SK-N-SH (cell line): Measurements from ENCODE around the gene MAGI2. TPM values are rescaled to one million over a fixed set of nuclear protein-coding genes. Genes with fewer than 3 reads are reported as not detected.

Experiments used
- CTCF ChIA-PET: fragments of 300-600, 350-600 bp; formaldehyde crosslinking; extraction: SDS; loops from one replicate; lab custom pipeline; 2021; lab: Yijun Ruan, JAX
- POLR2A ChIA-PET: fragments of 350-600 bp; sonication (Branson Sonifier 250); formaldehyde crosslinking; extraction: SDS; loops from one replicate; lab custom pipeline; 2020; ENCODE audit warnings: antibody characterized with exemption, inconsistent platforms; lab: Yijun Ruan, JAX
- DNase-seq: peaks from one replicate; pipeline ENCODE4 v3.0.0; 2012
- H2AFZ ChIP-seq: fragments of 200-600 bp; sonication (generic); 2 replicates; pipeline ENCODE4 v1.8.1; 2016; ENCODE audit warnings: antibody characterized with exemption, mild to moderate bottlenecking, low read depth
- H3F3A ChIP-seq: fragments of 200-600 bp; sonication (generic); replicated peaks from 2 replicates; pipeline ENCODE3; 2016; ENCODE audit warnings: antibody characterized with exemption, mild to moderate bottlenecking; ENCODE audit not compliant: insufficient read depth
- H3K27ac ChIP-seq, 2 experiments: fragments of 200-500 bp in 1 of 2; fragments of 200-600 bp in 1 of 2; sonication (Bioruptor generic) in 1 of 2; sonication (generic), shearing (Covaris generic) in 1 of 2; 2 replicates each; pipeline versions ENCODE4 v1.5.1 to v1.6.1; 2014 to 2016; ENCODE audit warnings: low read depth in 2 of 2, inconsistent platforms in 1 of 2, low read length in 1 of 2, mild to moderate bottlenecking in 1 of 2, mixed read lengths in 1 of 2
- H3K27me3 ChIP-seq: fragments of 200-600 bp; sonication (generic), shearing (Covaris generic); 2 replicates; pipeline ENCODE4 v1.6.1; 2016; ENCODE audit warnings: mixed run types; ENCODE audit not compliant: insufficient read depth
- H3K36me3 ChIP-seq, 2 experiments: fragments of 200-500 bp in 1 of 2; fragments of 200-600 bp in 1 of 2; sonication (Bioruptor generic) in 1 of 2; sonication (generic) in 1 of 2; replicated peaks in 1 of 2; 2 replicates each; pipeline versions ENCODE3 to v1.5.1; 2014 to 2016; ENCODE audit warnings: low read length in 1 of 2, mild to moderate bottlenecking in 1 of 2; ENCODE audit not compliant: insufficient read depth in 2 of 2, control insufficient read depth in 1 of 2
- H3K4me1 ChIP-seq, 2 experiments: fragments of 200-500 bp in 1 of 2; fragments of 200-600 bp in 1 of 2; sonication (Bioruptor generic) in 1 of 2; sonication (generic), shearing (Covaris generic) in 1 of 2; 2 replicates each; pipeline versions ENCODE4 v1.5.1 to v1.6.1; 2014 to 2016; ENCODE audit warnings: low read depth in 1 of 2, low read length in 1 of 2, mixed run types in 1 of 2; ENCODE audit not compliant: insufficient read depth in 2 of 2, control insufficient read depth in 1 of 2
- H3K4me2 ChIP-seq: fragments of 200-600 bp; sonication (generic), shearing (Covaris generic); 2 replicates; pipeline ENCODE4 v1.6.1; 2017; ENCODE audit warnings: mixed run types
- H3K4me3 ChIP-seq, 2 experiments: fragments of 200-500 bp in 1 of 2; fragments of 200-600 bp in 1 of 2; sonication (Bioruptor generic) in 1 of 2; sonication (generic), shearing (Covaris generic) in 1 of 2; 2 replicates each; pipeline versions ENCODE4 v1.5.1 to v1.8.1; 2014 to 2016; ENCODE audit warnings: low read depth in 2 of 2, inconsistent platforms in 1 of 2, low read length in 1 of 2, mild to moderate bottlenecking in 1 of 2, mixed read lengths in 1 of 2, moderate library complexity in 1 of 2
- H3K79me2 ChIP-seq: fragments of 200-600 bp; sonication (generic); 2 replicates; pipeline ENCODE4 v1.8.1; 2017; ENCODE audit warnings: mild to moderate bottlenecking; ENCODE audit not compliant: insufficient read depth
- H3K9ac ChIP-seq: fragments of 200-600 bp; sonication (generic); 2 replicates; pipeline ENCODE4 v1.6.1; 2017; ENCODE audit warnings: mixed run types
- H3K9me2 ChIP-seq: fragments of 200-600 bp; sonication (generic); 2 replicates; pipeline ENCODE4 v1.6.1; 2017; ENCODE audit warnings: mixed run types
- H3K9me3 ChIP-seq: fragments of 200-600 bp; sonication (generic); 2 replicates; pipeline ENCODE4 v1.6.1; 2017; ENCODE audit warnings: mixed run types, mild to moderate bottlenecking, moderate library complexity
- H4K20me1 ChIP-seq: fragments of 200-600 bp; sonication (generic); 2 replicates; pipeline ENCODE4 v1.6.1; 2017; ENCODE audit warnings: mild to moderate bottlenecking, mixed run types; ENCODE audit not compliant: insufficient read depth
- EZH2phosphoT487 ChIP-seq: fragments of 200-600 bp; sonication (generic); IDR thresholded peaks from 2 replicates; pipeline ENCODE4 v1.6.1; 2017; ENCODE audit warnings: low read depth, mixed run types, mild to moderate bottlenecking, antibody characterized with exemption, moderate library complexity, borderline replicate concordance
- FOSL2 ChIP-seq: IDR thresholded peaks from 2 replicates; pipeline ENCODE4 v1.4.0; 2012; ENCODE audit warnings: low read depth, mild to moderate bottlenecking, moderate library complexity, borderline replicate concordance
- FOXJ3 ChIP-seq: sonication (generic); formaldehyde crosslinking; IDR thresholded peaks from 2 replicates; pipeline ENCODE4 v1.5.1; 2020; ENCODE audit warnings: mild to moderate bottlenecking, missing genetic modification reagents
- GABPA ChIP-seq: IDR thresholded peaks from 2 replicates; pipeline ENCODE4 v1.4.0; 2012; ENCODE audit warnings: low read depth, mild to moderate bottlenecking
- IRF3 ChIP-seq: fragments of 150-350 bp; IDR thresholded peaks from 2 replicates; pipeline ENCODE4 v1.6.1; 2016; ENCODE audit warnings: mild to moderate bottlenecking, low read depth, low read length
- JUND ChIP-seq: IDR thresholded peaks from 2 replicates; pipeline ENCODE4 v1.4.0; 2012
- MAX ChIP-seq: IDR thresholded peaks from 2 replicates; pipeline ENCODE4 v1.4.0; 2012; ENCODE audit warnings: low read depth
- PBX3 ChIP-seq: IDR thresholded peaks from 2 replicates; pipeline ENCODE4; 2012
- POLR2AphosphoS5 ChIP-seq: IDR thresholded peaks from 2 replicates; pipeline ENCODE4 v1.6.1; 2012; ENCODE audit warnings: low read depth, low read length
- RCOR1 ChIP-seq: fragments of 150-350 bp; IDR thresholded peaks from 2 replicates; pipeline ENCODE4 v1.6.1; 2017; ENCODE audit warnings: antibody characterized with exemption, low read length
- USF1 ChIP-seq: IDR thresholded peaks from 2 replicates; pipeline ENCODE4 v1.4.0; 2012; ENCODE audit warnings: low read depth, borderline replicate concordance
- USF2 ChIP-seq: fragments of 150-350 bp; IDR thresholded peaks from 2 replicates; pipeline ENCODE4 v1.6.1; 2017; ENCODE audit warnings: antibody characterized with exemption, low read length, low read depth, borderline replicate concordance
- YY1 ChIP-seq: IDR thresholded peaks from 2 replicates; pipeline ENCODE4 v1.4.0; 2012; ENCODE audit warnings: low read depth, mild to moderate bottlenecking
- ZBTB33 ChIP-seq: IDR thresholded peaks from 2 replicates; pipeline ENCODE4 v1.4.0; 2012; ENCODE audit warnings: low read depth, borderline replicate concordance
- WGBS: methylation state at CpG from one replicate; pipeline ENCODE4 v1.1.6; 2017; ENCODE audit warnings: low lambda C conversion rate; 5-methylcytosine and 5-hydroxymethylcytosine counted together
- polyA plus RNA-seq, 3 experiments: library from polyadenylated mRNA; depleted of rRNA; stranded (reverse); fragments of >200 nt; gene quantifications; 2 replicates each; pipeline ENCODE4 v1.2.3, GENCODE V29; 2012

Gene MAGI2
- polyA plus RNA-seq, 1 of the 3 experiments (the other 2 are of a cell fraction), result 1.1 TPM

- no peak overlapping the region for H2AFZ ChIP-seq
- H3K79me2 ChIP-seq, result no peaks in the 10 kb centered on the region
- H3K27ac ChIP-seq, result no peak overlapping the region
- TF ChIP-seq MAX (no peak), USF2 (no peak), USF1 (no peak), ZBTB33 (no peak), FOSL2 (no peak), RCOR1 (no peak)
- no peaks in the 10 kb centered on the region for H3K9me2 ChIP-seq
- DNase-seq, result no peak
- H3K4me1 ChIP-seq, result peaks cover 0 to 14% of the 10 kb centered on the region in 2 experiments; a peak in 2 of 4 replicates
- 94% methylated on average over 2 of the region's 2 CpGs for WGBS
- no peak overlapping the region for H3K4me3 ChIP-seq
- no peaks in the 10 kb centered on the region for H3F3A ChIP-seq
- H4K20me1 ChIP-seq, result no peaks in the 10 kb centered on the region
- H3K36me3 ChIP-seq, result peaks cover 0 to 2% of the 10 kb centered on the region in 2 experiments
- CTCF ChIA-PET, result no interaction called here
- H3K9me3 ChIP-seq, result no peaks in the 10 kb centered on the region
- H3K9ac ChIP-seq, result no peak overlapping the region
- H3K4me2 ChIP-seq, result no peak overlapping the region
- H3K27me3 ChIP-seq, result no peaks in the 10 kb centered on the region
- POLR2A ChIA-PET, result no interaction called here
These were observed 118.6 kb downstream of the MAGI2 start for GRCh38 chr7:79334841-79335240.

- ChIA-PET POLR2A (no interaction called here), CTCF (no interaction called here)
- Histone ChIP-seq H3K9me3 (no peaks in the 10 kb centered on the region), H3K4me1 (peaks cover 0 to 14% of the 10 kb centered on the region in 2 experiments; a peak in 2 of 4 replicates), H3K36me3 (no peaks in the 10 kb centered on the region), H3K9ac (no peak overlapping the region), H3K79me2 (no peaks in the 10 kb centered on the region), H2AFZ (no peak overlapping the region), H3K27ac (no peak overlapping the region), H3K4me3 (no peak overlapping the region), H3K4me2 (no peak overlapping the region), H3K27me3 (no peaks in the 10 kb centered on the region), H4K20me1 (no peaks in the 10 kb centered on the region), H3K9me2 (no peaks in the 10 kb centered on the region; the same call in 1 of the 2 replicates)
- no peak for DNase-seq
- TF ChIP-seq IRF3 (no peak), GABPA (no peak), PBX3 (no peak), JUND (no peak), USF1 (no peak), ZBTB33 (no peak), YY1 (no peak), EZH2phosphoT487 (no peak), POLR2AphosphoS5 (no peak), FOXJ3 (CRISPR knock-in tag) (no peak)
- TF ChIP-seq, all 33 proteins: peak for 0
- no peaks in the 10 kb centered on the region for H3F3A ChIP-seq
These were observed 119.1 kb downstream of the MAGI2 start for GRCh38 chr7:79334334-79334733.
